ENCODE data around the gene GRIK5.

GRCh38 chr19:42083537-42083936 lies 13.5 kb upstream of the GRIK5 start:
- TF ChIP-seq, protein P1, sequence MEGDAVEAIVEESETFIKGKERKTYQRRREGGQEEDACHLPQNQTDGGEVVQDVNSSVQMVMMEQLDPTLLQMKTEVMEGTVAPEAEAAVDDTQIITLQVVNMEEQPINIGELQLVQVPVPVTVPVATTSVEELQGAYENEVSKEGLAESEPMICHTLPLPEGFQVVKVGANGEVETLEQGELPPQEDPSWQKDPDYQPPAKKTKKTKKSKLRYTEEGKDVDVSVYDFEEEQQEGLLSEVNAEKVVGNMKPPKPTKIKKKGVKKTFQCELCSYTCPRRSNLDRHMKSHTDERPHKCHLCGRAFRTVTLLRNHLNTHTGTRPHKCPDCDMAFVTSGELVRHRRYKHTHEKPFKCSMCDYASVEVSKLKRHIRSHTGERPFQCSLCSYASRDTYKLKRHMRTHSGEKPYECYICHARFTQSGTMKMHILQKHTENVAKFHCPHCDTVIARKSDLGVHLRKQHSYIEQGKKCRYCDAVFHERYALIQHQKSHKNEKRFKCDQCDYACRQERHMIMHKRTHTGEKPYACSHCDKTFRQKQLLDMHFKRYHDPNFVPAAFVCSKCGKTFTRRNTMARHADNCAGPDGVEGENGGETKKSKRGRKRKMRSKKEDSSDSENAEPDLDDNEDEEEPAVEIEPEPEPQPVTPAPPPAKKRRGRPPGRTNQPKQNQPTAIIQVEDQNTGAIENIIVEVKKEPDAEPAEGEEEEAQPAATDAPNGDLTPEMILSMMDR (IDR thresholded peaks at IDR 0.05), result no peak
- no peak for TF ChIP-seq POLR2A (IDR thresholded peaks at IDR 0.05)
- no peak for TF ChIP-seq POLR2AphosphoS5 (IDR thresholded peaks at IDR 0.05)
- no peak for TF ChIP-seq EP300 (IDR thresholded peaks at IDR 0.05)

Measured in gastroesophageal sphincter (tissue), 3 donors.